A673 (cell line): ENCODE results near the gene SSBP1. TPM values are rescaled to one million over a fixed set of nuclear protein-coding genes. Genes with fewer than 3 reads are reported as not detected.

ENCODE experiments used
- BruUV-seq: library from RNA; stranded (reverse); fragments of 400-500 nt; replicated peaks from 2 replicates; lab custom pipeline; 2021; lab: Mats Ljungman, UMichigan
- CTCF ChIA-PET: fragments of 300-600 bp; sonication (Branson Sonifier 250); formaldehyde crosslinking; loops from one replicate; lab custom pipeline; 2022; ENCODE audit warnings: antibody characterized with exemption; lab: Charles Lee
- POLR2A ChIA-PET: fragments of 300-600 bp; sonication (Branson Sonifier 250); formaldehyde crosslinking; loops from one replicate; lab custom pipeline; 2022; ENCODE audit warnings: antibody characterized with exemption; ENCODE audit not compliant: low non-redundant PET; lab: Charles Lee
- DNase-seq: peaks from one replicate; pipeline ENCODE4 v3.0.0-alpha.2; 2015; ENCODE audit warnings: low spot score
- H3K27ac ChIP-seq: fragments of 200-600 bp; sonication (generic); 2 replicates; pipeline ENCODE4 v1.5.1; 2016; ENCODE audit warnings: mixed run types, low read depth, mild to moderate bottlenecking, mixed read lengths, antibody characterized with exemption, low read length; ENCODE audit not compliant: poor library complexity, severe bottlenecking
- H3K27me3 ChIP-seq: fragments of 200-600 bp; sonication (generic); replicated peaks from 2 replicates; pipeline ENCODE4 v1.6.1; 2017; ENCODE audit warnings: mixed run types, low read depth, mild to moderate bottlenecking, mixed read lengths, antibody characterized with exemption, low read length; ENCODE audit not compliant: insufficient read depth, poor library complexity
- H3K36me3 ChIP-seq: fragments of 200-600 bp; sonication (generic); 2 replicates; pipeline ENCODE4 v1.6.1; 2016; ENCODE audit warnings: mixed run types, mild to moderate bottlenecking, mixed read lengths, antibody characterized with exemption, low read length; ENCODE audit not compliant: insufficient read depth, poor library complexity, severe bottlenecking
- H3K4me1 ChIP-seq: fragments of 200-600 bp; sonication (generic); 2 replicates; pipeline ENCODE4 v1.6.1; 2017; ENCODE audit warnings: mixed run types, mild to moderate bottlenecking, mixed read lengths, antibody characterized with exemption, low read length; ENCODE audit not compliant: insufficient read depth, poor library complexity, severe bottlenecking
- H3K4me3 ChIP-seq: fragments of 200-600 bp; sonication (generic); 2 replicates; pipeline ENCODE4 v1.5.1; 2016; ENCODE audit warnings: low read depth, mixed run types, mild to moderate bottlenecking, mixed read lengths, low read length; ENCODE audit not compliant: poor library complexity, severe bottlenecking
- H3K9me3 ChIP-seq: fragments of 200-600 bp; sonication (generic); 2 replicates; pipeline ENCODE4 v1.6.1; 2016; ENCODE audit warnings: mixed run types, low read depth, mild to moderate bottlenecking, mixed read lengths, antibody characterized with exemption, low read length; ENCODE audit not compliant: poor library complexity, severe bottlenecking
- CTCF ChIP-seq: fragments of 300-800, 200-600 bp; sonication (generic); conservative IDR thresholded peaks from 2 replicates; pipeline ENCODE4 v1.5.1; 2017; ENCODE audit warnings: low read depth, mild to moderate bottlenecking, antibody characterized with exemption, low read length, moderate library complexity, mixed read lengths
- EZH2 ChIP-seq: fragments of 200-600 bp; sonication (generic); IDR thresholded peaks from 2 replicates; pipeline ENCODE4 v1.6.1; 2017; ENCODE audit warnings: borderline replicate concordance, low read depth, mild to moderate bottlenecking, mixed read lengths, antibody characterized with exemption, low read length; ENCODE audit not compliant: poor library complexity, severe bottlenecking
- intact Hi-C: fragments of 100-400 bp; cut with micrococcal nuclease; formaldehyde crosslinking; loops from one replicate; pipeline ENCODE4 v1.10.0; 2022; ENCODE audit not compliant: unreplicated experiment
- total RNA-seq: library from RNA; stranded (reverse); gene quantifications from 2 replicates; pipeline ENCODE4 v1.2.3, GENCODE V29; 2021

SSBP1 gene
- total RNA-seq, 1 experiment from 2014 or later: 189 TPM

- BruUV-seq: no TSS peak
- ChIA-PET POLR2A (no interaction called here), CTCF (no interaction called here)
- TF ChIP-seq EZH2 (no peak), CTCF (no peak)
- Histone ChIP-seq H3K4me3 (no peak overlapping the region), H3K36me3 (no peaks in the 10 kb centered on the region), H3K9me3 (no peaks in the 10 kb centered on the region), H3K27me3 (peaks cover 4% of the 10 kb centered on the region), H3K4me1 (no peaks in the 10 kb centered on the region), H3K27ac (no peak overlapping the region)
- intact Hi-C loops: no loop called here
- DNase-seq: no peak
These were observed 6.5 kb upstream of the SSBP1 start for GRCh38 chr7:141731476-141732149.

- H3K9me3 ChIP-seq: no peaks in the 10 kb centered on the region
- TF ChIP-seq CTCF (no peak), EZH2 (no peak)
- intact Hi-C loops: loop anchor here (5.0 kb wide), 1 partner anchor 35 kb away; the partner anchor contains the start of gene DENND11
- H3K27me3 ChIP-seq: no peaks in the 10 kb centered on the region
- peak overlapping the region; percentile 70 for H3K27ac ChIP-seq
- peaks cover 15% of the 10 kb centered on the region for H3K4me1 ChIP-seq
- peaks cover 22% of the 10 kb centered on the region for H3K36me3 ChIP-seq
- peak overlapping the region; percentile 66 for H3K4me3 ChIP-seq
- ChIA-PET POLR2A (no interaction called here), CTCF (interaction anchor here (0.7 to 1.1 kb wide), 2 partner anchors 9 to 83 kb away, joined by 3 to 10 read pairs; no protein-coding TSS in a partner anchor)
- DNase-seq: peak; percentile 7
- BruUV-seq: TSS peak; percentile 89
These were observed 881 bp upstream of the SSBP1 start for GRCh38 chr7:141737118-141737835.

- Histone ChIP-seq H3K9me3 (no peaks in the 10 kb centered on the region), H3K36me3 (peaks cover 35% of the 10 kb centered on the region), H3K27ac (peak overlapping the region; percentile 70), H3K27me3 (no peaks in the 10 kb centered on the region), H3K4me1 (peaks cover 15% of the 10 kb centered on the region), H3K4me3 (peak overlapping the region; percentile 66)
- DNase-seq: no peak
- intact Hi-C loops: loop anchor here (2.0 to 5.0 kb wide), 2 partner anchors 36 to 84 kb away; partner anchors contain the start of gene DENND11
- TF ChIP-seq EZH2 (no peak), CTCF (no peak)
- CTCF ChIA-PET: interaction anchor here (0.7 kb wide), 1 partner anchor 88 kb away, joined by 4 read pairs; no protein-coding TSS in a partner anchor
- TSS peak; percentile 82 for BruUV-seq
- POLR2A ChIA-PET: no interaction called here
These were observed 445 bp downstream of the SSBP1 start for GRCh38 chr7:141738592-141739013.
